GM21526 (cell line): ENCODE measurements around the gene CACNA1S.

Experiments used
- ATAC-seq: cut with Tn5 transposase; IDR thresholded peaks from one replicate; pipeline ENCODE4 v1.9.1; 2021; ENCODE audit warnings: moderate library complexity; ENCODE audit not compliant: unreplicated experiment, low FRiP score

The CACNA1S gene

DNA sequence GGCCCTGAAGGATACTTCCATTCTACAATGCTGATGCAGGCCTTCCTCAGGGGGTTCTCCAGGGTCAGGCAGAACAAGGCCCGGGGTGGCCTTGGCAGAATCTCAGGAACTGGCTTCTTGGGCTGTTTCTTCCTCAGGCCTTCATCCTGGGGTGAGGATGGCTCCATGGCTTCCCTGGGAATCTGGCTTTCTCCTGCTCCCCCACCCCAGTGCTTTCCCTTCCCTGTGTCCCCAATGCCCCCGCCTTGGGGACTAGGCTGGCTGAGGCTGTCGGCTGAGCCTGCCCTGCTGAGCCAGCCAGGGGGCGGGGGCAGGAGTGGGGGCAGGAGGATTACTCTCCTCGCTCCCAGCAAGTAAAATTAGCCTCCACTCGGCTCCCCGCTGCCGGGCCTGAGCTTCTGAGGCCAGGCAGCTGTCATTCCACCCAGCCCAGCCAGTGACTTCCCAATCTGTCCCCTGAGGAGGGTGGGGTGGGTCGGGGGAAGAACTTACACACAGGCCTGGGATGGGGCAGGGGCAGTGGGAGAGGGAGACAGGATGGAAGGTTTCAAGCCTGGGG lies at the start of gene CACNA1S:
TSS of gene CACNA1S (minus strand) at position 254 of the 559 bp plus-strand sequence. CDS start at position 167, 87 bp downstream.
- ATAC-seq, result no peak

- ATAC-seq, result no peak
Measured at GRCh38 chr1:201157949-201158348, 45.7 kb upstream of the CACNA1S start.

DNA sequence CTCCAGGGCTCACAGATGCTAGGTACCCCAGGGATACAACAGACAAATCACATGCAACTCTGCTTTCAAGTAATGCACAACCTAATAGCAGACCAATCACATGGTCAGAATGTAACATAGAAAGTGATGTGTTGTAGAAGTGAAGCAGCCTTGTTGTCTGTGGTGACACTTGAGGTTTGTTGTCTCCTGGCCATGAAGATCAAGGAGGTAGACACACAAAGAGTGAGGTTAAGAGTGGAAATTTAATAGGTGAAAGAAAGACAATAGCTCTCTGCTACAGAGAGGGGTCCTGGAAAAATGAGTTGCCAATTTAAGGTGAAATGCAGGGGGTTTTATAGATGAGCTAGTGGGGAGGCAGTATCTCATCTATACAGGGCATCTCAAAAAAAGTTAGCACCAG lies 44.6 kb upstream of the CACNA1S start:
- no peak for ATAC-seq

GRCh38 chr1:201156346-201156745 lies 44.1 kb upstream of the CACNA1S start:
- ATAC-seq, result no peak

DNA sequence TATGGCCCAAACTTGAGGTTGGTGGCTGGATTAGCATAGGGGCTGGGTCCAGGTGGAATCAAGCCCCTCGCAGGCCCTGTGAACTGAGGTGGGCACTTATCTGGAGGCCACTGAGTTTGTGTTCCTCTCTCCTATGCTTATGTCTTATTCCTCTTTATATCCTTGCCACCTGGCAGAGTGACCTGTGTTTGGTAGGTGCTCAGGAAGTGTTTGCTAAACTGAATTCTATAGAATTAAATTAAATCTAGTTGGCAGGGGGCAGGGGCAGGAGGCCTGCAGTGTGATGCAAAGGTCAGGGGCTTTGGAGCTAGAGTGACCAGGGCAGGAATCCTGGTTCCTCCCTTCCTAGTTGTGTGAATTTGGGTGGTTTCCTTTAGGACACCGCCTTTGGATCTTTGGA lies 43.1 kb upstream of the CACNA1S start:
- ATAC-seq, result no peak

- ATAC-seq, result peak; percentile 97
Measured at GRCh38 chr1:201154389-201155165, 42.4 kb upstream of the CACNA1S start, which contains the start of gene TMEM9. TSS of gene TMEM9 (minus strand) at chr1:201154474. CDS start at chr1:201153923, 551 bp downstream.

DNA sequence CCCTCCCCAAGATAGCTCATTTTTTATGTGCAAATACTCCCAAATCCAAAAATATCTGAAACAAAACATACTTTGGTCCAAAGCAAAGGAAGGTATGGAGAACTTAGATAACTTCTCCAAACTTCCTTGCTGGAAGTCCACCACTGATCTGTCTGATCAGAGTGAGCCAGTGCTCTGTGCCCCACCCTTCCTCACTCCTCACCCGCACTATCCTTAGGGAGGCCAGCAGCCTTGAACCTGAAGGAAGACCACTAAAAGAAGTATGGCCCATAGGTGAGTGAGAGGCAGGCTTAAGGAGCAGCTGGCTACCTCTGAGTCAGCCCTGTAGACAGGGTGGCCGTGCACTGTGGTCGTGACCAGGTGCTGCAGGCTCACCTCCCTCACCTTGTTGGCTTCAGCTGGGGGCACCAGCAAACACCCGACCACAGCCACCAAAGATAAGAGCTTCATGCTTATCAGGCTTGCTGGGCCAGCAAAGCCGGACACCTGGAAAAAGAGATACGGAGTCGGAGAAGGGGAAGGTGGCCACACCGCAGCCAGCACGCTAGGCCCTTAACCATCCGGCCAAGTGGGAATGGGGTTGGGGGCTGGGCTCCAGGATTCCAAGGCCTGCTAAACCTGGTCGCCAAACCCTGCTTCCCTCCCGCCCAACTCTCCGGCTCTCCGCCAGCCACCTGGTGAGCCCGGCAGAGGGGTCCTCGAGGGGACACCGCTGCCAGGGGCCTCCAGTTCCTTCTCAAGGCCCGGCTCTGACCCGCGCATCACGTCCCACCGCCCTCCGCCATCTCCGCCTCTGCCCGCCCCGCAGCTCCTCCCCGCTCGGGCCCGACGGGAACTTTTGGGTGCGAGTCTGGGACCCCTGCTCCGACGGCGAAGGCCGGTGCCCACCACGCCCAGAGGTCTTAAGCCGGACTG lies 41.5 kb upstream of the CACNA1S start:
- ATAC-seq, result peak; percentile 68

DNA sequence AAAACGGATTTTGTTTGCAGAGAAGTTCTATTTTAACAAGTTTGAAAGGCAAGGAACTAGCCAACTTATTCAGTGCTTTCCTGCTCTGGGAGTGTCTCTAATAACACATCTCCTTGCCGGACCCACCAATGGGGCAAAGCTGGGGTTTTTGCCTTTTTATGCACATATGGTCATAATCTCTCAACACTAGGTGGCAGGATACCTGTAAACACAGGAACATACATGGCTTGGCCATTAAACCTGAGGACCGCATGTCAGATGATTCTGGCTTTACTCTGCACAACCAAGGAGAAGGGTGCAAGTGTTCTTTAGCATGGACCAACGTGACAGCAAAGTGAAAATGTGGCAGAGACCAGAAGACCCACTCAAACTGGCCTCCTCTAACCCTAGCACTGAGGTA lies 37.2 kb upstream of the CACNA1S start:
- no peak for ATAC-seq

DNA sequence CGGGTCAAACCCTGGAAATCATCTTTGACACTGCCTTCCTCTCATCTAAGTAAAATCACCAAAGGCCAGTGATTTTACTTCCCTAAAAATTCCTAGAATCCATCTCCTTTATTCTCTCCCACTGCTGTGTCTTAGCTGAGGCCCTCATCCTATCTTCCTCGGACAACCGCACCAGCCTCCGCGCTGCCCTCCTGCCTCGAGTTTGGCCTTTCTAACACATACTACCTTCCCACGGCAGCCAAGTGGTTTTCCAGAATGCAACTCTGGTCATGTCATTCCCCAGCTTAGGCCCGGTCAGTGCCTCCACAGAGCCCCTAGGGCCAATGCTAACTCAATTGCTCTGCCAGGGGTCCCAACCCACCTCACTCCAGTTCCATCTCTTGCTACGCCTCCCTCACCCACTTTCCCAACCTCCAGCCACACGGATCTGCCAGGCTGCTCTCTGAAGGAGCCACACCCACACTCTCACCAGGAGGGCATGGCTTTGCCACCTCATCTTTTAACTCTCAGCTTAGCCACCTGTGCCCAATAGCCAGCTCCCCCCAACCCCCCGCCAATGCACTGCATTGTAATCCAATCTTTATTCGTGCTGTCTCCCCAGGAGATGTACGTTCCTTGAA lies 35.3 kb upstream of the CACNA1S start:
- ATAC-seq, result no peak

- no peak for ATAC-seq
Measured at GRCh38 chr1:201146626-201147390, 34.6 kb upstream of the CACNA1S start.

DNA sequence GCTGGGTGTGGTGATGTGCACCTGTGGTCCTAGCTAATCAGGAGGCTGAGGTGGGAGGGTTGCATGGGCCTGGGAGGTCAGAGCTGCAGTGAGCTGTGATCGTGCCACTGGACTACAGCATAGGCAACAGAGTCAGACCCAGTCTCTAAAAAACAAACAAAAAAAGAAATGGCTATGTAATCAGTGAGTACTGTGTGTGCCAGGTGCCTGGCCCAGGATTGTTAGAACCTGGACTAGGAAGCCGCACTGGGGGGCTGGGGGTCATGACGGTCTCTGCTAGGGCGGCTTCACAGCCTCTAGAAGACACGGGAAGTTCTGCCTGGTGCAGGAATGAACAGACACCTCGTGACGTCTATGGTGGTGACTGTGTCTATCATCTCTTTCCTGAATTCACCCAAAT lies 33.6 kb upstream of the CACNA1S start:
- ATAC-seq, result no peak

- no peak for ATAC-seq
Measured at GRCh38 chr1:201145132-201145531, 32.9 kb upstream of the CACNA1S start.

- no peak for ATAC-seq
Measured at GRCh38 chr1:201144701-201145100, 32.5 kb upstream of the CACNA1S start.

GRCh38 chr1:201143726-201144635 lies 31.8 kb upstream of the CACNA1S start:
- ATAC-seq, result no peak

- ATAC-seq, result no peak
Measured at GRCh38 chr1:201142849-201143725, 30.9 kb upstream of the CACNA1S start.

- no peak for ATAC-seq
Measured at GRCh38 chr1:201142011-201142848, 30.0 kb upstream of the CACNA1S start.

DNA sequence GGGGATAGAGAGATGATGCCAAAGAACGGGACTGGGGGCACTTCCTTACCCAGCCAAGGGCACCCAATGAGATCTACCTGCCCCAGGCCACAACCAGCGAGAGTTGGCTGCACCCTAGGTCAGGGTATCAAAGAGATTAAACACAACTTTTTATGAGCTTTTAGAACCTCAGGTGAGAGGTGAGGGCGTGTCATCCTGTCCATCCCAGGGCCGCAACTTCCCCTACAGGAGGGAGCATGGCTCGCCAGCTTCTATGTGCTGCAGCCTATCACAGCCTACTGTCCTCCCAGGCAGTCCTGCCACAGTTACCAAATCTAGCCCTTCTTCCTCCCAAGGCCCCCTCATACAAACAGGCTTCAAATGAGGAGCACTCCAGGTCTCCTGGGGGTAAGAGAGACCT lies 29.2 kb upstream of the CACNA1S start:
- no peak for ATAC-seq
